ENCODE results near the gene GLS2.
"Not testable (repeated sequence)": the region's sequence is repeated elsewhere in the genome, so short reads cannot be mapped to it uniquely, and the experiment has no call there.

Gene GLS2

GRCh38 chr12:56490360-56490759 is 2.4 kb upstream of the GLS2 start:
- no peak for DNase-seq

GRCh38 chr12:56487448-56488040 is 417 bp downstream of the GLS2 start:
- DNase-seq = peak in 2 of 5 experiments; percentile 4 to 27

- DNase-seq = no peak
These were observed 1.3 kb downstream of the GLS2 start for GRCh38 chr12:56486694-56487093.

- DNase-seq = no peak
These were observed 3.4 kb downstream of the GLS2 start for GRCh38 chr12:56484566-56484965.

- DNase-seq = no peak
These were observed 8.3 kb downstream of the GLS2 start for GRCh38 chr12:56479625-56480024.

GRCh38 chr12:56477521-56478225 is 10.3 kb downstream of the GLS2 start:
- no peak for DNase-seq

GRCh38 chr12:56476972-56477432 is 11.0 kb downstream of the GLS2 start:
- DNase-seq = no peak

- DNase-seq = no peak
These were observed 11.8 kb downstream of the GLS2 start for GRCh38 chr12:56476143-56476542.

- no peak for DNase-seq
These were observed 13.6 kb downstream of the GLS2 start for GRCh38 chr12:56474389-56474788.

GRCh38 chr12:56469007-56469930 is 18.7 kb downstream of the GLS2 start:
- DNase-seq = peak in 1 of 5 experiments; percentile 3

GRCh38 chr12:56468216-56469006 is 19.6 kb downstream of the GLS2 start, which contains the start of gene SPRYD4:
TSS of gene SPRYD4 (plus strand) at chr12:56468578. CDS start at chr12:56468592, 14 bp downstream.
- DNase-seq = peak; percentile 86 to 97 (median 91)

GRCh38 chr12:56462565-56462964 is 25.4 kb downstream of the GLS2 start:
- no peak for DNase-seq

GRCh38 chr12:56461235-56462159 is 26.5 kb downstream of the GLS2 start:
- DNase-seq = no peak

- no peak for DNase-seq
These were observed 30.1 kb downstream of the GLS2 start for GRCh38 chr12:56457817-56458216.

GRCh38 chr12:56454557-56454956 is 33.4 kb downstream of the GLS2 start, which contains the start of gene MIP:
TSS of gene MIP (minus strand) at chr12:56454657. CDS start at chr12:56454613, 44 bp downstream.
- no peak for DNase-seq

GRCh38 chr12:56451147-56451546 is 36.8 kb downstream of the GLS2 start:
- no peak for DNase-seq

GRCh38 chr12:56450241-56450640 is 37.7 kb downstream of the GLS2 start:
- DNase-seq = no peak

GRCh38 chr12:56449622-56449984 is 38.4 kb downstream of the GLS2 start:
- DNase-seq = no peak

- DNase-seq = peak; percentile 66 to 91 (median 80)
These were observed 38.9 kb downstream of the GLS2 start, which contains the start of gene TIMELESS for GRCh38 chr12:56448860-56449621. TSS of gene TIMELESS (minus strand) at chr12:56449426. CDS start at chr12:56434170, 15,256 bp downstream.

- not testable (repeated sequence) for DNase-seq
These were observed 44.8 kb downstream of the GLS2 start for GRCh38 chr12:56443208-56443607.
